Ovary (tissue), 9 donors: Measurements from ENCODE around the gene ZNF662. TPM values are rescaled to one million over a fixed set of nuclear protein-coding genes. Genes with fewer than 3 reads are reported as not detected.

Experiments
- DNase-seq, 5 donors: peaks; one replicate each; pipeline ENCODE4 v3.0.0-alpha.2; 2019 to 2020
- H3K27ac ChIP-seq, 2 donors: fragments of 200-600 bp; one replicate each; pipeline versions ENCODE4 v1.5.1 to v1.8.0; 2019 to 2022
- H3K27me3 ChIP-seq: fragments of 200-600 bp; one replicate; pipeline ENCODE4 v1.8.0; 2022
- H3K36me3 ChIP-seq: fragments of 200-600 bp; sonication (generic); one replicate; pipeline ENCODE4 v1.5.1; 2019
- H3K4me1 ChIP-seq: one replicate; pipeline ENCODE4 v1.8.1; 2013; ENCODE audit warnings: mild to moderate bottlenecking, moderate library complexity; ENCODE audit not compliant: insufficient read depth
- H3K4me3 ChIP-seq: fragments of 200-600 bp; sonication (generic); one replicate; pipeline ENCODE4 v1.5.1; 2017
- H3K9me3 ChIP-seq, 2 donors: fragments of 200-600 bp in 1 of 2; sonication (generic) in 1 of 2; one replicate each; pipeline versions ENCODE4 v1.5.1 to v1.8.1; 2013 to 2019; ENCODE audit warnings: mild to moderate bottlenecking in 1 of 2, moderate library complexity in 1 of 2
- CTCF ChIP-seq, 3 donors: fragments of 450-650 bp in 2 of 3; fragments of 200-600 bp in 1 of 3; IDR thresholded peaks; one replicate each; pipeline versions ENCODE4 v1.5.1 to v1.8.0; 2016 to 2022; ENCODE audit warnings: antibody characterized with exemption in 3 of 3, mild to moderate bottlenecking in 1 of 3
- EP300 ChIP-seq: sonication (generic); formaldehyde crosslinking; IDR thresholded peaks from one replicate; pipeline ENCODE4 v1.6.1; 2017; ENCODE audit warnings: antibody characterized with exemption
- POLR2A ChIP-seq: fragments of 450-650 bp; IDR thresholded peaks from one replicate; pipeline ENCODE4 v1.6.1; 2017; ENCODE audit warnings: antibody characterized with exemption, mild to moderate bottlenecking, moderate library complexity
- WGBS, 3 donors: extraction: QIAGEN DNeasy Blood & Tissue Kit in 1 of 3; methylation state at CpG; one replicate each; pipeline versions ENCODE4 v1.1.5 to v1.1.7; 2013 to 2017; 5-methylcytosine and 5-hydroxymethylcytosine counted together
- intact Hi-C, 4 donors: fragments of 100-400 bp; cut with DNase I; formaldehyde crosslinking; loops; one replicate each; pipeline versions ENCODE4 v1.11.0 to v1.15.1; 2022 to 2023
- polyA plus RNA-seq, 2 donors: library from polyadenylated mRNA; stranded (reverse); fragments of 200-250 nt in 1 of 2; fragments of 350-450 nt in 1 of 2; fragmentation: Illumina TruSeq in 1 of 2; extraction: RNeasy Lipid Tissue Mini Kit (QIAGEN cat#74804) in 1 of 2; gene quantifications; one replicate each; pipeline ENCODE4 v1.2.3, GENCODE V29; 2013 to 2014
- total RNA-seq, 7 donors: library from RNA; depleted of rRNA in 2 of 7; stranded (reverse); fragments of >200 nt in 2 of 7; fragmentation: NEBNext Ultra II Directional in 3 of 7; extraction: Animal tissue kit (Norgen Biotek cat#: 25700) in 3 of 7; gene quantifications; one replicate each; pipeline versions ENCODE4 v1.1.0 to v1.2.4, GENCODE V29; 2016 to 2023
- donor health status: DM: no; HTN: no; CAD: no; lungs with moderate emphysema.
- donor health status: DM: no; HTN: no; CAD: no.
- donor health status: Bipolar disorder and iron deficiency.
- donor health status: DM: yes; HTN: yes; CAD: no.
- donor health status: DM: no; HTN: no; CAD: no.
- donor health status: DM: yes; HTN: yes; CAD: no.

The ZNF662 gene
- total and polyA plus RNA-seq, 9 donors, result 8.1 to 29.8 (median 19.8) TPM

DNA sequence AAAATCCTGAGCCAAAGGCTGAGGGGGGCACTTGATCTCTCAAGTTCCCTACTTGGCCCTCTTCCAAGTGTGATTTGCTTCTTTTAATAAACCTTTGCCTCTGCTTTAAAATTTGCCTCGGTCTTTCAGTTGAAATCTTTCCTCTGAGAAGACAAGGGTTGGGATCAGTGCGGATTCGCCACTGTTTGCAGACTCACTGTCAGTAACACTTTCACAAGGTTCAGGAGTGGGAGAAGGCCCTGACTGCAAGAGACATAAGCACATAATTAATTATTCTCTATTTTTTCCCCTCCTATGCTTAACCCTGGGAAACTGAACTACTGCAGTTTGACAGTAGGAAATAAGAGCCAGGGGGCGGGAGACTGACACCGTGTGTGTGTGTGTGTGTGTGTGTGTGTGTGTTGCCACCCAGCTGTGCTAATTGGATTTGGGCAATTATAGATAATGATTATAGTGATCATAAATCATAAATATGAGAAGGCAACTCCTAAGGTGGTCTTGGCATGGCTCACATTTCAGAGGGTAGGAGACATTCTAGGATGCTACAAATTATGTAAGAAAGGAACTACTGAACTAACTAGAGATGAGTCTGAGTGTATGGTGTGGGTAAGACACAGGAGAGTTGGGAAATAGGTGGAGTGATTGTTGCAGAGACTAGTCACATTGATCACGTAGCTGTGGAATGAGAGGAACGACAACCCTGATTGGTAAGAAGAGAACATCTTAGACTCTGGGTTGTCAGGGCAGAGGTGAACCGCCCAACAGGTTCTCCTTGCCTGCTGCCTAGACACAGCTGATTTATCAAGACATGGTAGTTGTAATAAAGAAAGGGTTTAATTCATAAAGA lies 5.5 kb upstream of the ZNF662 start:
- Histone ChIP-seq H3K27me3 (no peaks in the 10 kb centered on the region), H3K36me3 (no peaks in the 10 kb centered on the region), H3K4me1 (peaks cover 2% of the 10 kb centered on the region), H3K27ac (no peak overlapping the region), H3K4me3 (no peak overlapping the region), H3K9me3 (no peaks in the 10 kb centered on the region)
- intact Hi-C loops, result no loop called here
- DNase-seq, result no peak
- 69 to 72% (median 71%) methylated on average over 8 of the region's 8 CpGs for WGBS, 3 donors
- TF ChIP-seq EP300 (no peak), POLR2A (no peak), CTCF (IDR thresholded peaks at IDR 0.05) (no peak)

- no peak for TF ChIP-seq EP300
- no peak for TF ChIP-seq POLR2A
- no peak for TF ChIP-seq CTCF (IDR thresholded peaks at IDR 0.05)
- intact Hi-C loops, result no loop called here
- Histone ChIP-seq H3K4me1 (peaks cover 2% of the 10 kb centered on the region), H3K4me3 (no peak overlapping the region), H3K9me3 (no peaks in the 10 kb centered on the region), H3K36me3 (no peaks in the 10 kb centered on the region), H3K27me3 (no peaks in the 10 kb centered on the region), H3K27ac (no peak overlapping the region)
- DNase-seq, result no peak
- 70 to 86% (median 79%) methylated on average over 3 of the region's 3 CpGs for WGBS, 3 donors
Measured at GRCh38 chr3:42901073-42901415, 4.9 kb upstream of the ZNF662 start.

DNA sequence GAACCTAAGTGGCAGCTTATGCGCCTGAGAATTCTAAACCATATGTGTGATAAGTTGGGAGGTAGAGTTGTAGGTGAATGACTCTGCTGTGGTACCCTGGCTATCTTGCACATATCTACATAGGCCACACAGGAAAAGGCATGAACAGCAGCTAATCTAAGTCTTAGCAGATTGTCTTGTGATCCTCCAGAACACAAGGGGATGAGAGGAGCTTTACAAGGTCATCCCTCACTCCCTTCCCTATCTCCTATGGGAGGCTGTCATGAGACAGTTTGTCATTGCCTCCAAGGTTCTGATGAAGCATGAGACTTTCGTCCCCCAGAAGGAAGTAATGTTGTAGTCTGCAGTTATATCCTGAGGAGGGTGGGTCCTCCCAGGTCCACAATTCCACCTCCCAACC lies 3.7 kb upstream of the ZNF662 start:
- TF ChIP-seq CTCF (IDR thresholded peaks at IDR 0.05), result no peak
- TF ChIP-seq POLR2A, result no peak
- no peak for TF ChIP-seq EP300
- H3K36me3 ChIP-seq, result no peaks in the 10 kb centered on the region
- DNase-seq, result no peak
- no peaks in the 10 kb centered on the region for H3K9me3 ChIP-seq
- 66 to 72% (median 71%) methylated on average over 2 of the region's 2 CpGs for WGBS, 3 donors
- peaks cover 4% of the 10 kb centered on the region for H3K4me1 ChIP-seq
- no peaks in the 10 kb centered on the region for H3K27me3 ChIP-seq
- intact Hi-C loops, result no loop called here
- no peak overlapping the region for H3K4me3 ChIP-seq
- no peak overlapping the region for H3K27ac ChIP-seq

- 78 to 93% (median 88%) methylated on average over 1 of the region's 1 CpG for WGBS, 3 donors
- Histone ChIP-seq H3K4me3 (no peak overlapping the region), H3K36me3 (no peaks in the 10 kb centered on the region), H3K27me3 (no peaks in the 10 kb centered on the region), H3K9me3 (no peaks in the 10 kb centered on the region), H3K27ac (no peak overlapping the region), H3K4me1 (peaks cover 5% of the 10 kb centered on the region)
- intact Hi-C loops, result no loop called here
- TF ChIP-seq EP300 (no peak), POLR2A (no peak), CTCF (IDR thresholded peaks at IDR 0.05) (no peak)
- DNase-seq, result no peak
Measured at GRCh38 chr3:42904076-42904475, 1.9 kb upstream of the ZNF662 start.
